Immature natural killer cell (primary cell): ENCODE results near the gene NT5C2. TPM values are rescaled to one million over a fixed set of nuclear protein-coding genes. Genes with fewer than 3 reads are reported as not detected.
"Not testable (repeated sequence)": the region's sequence is repeated elsewhere in the genome, so short reads cannot be mapped to it uniquely, and the experiment has no call there.

ENCODE experiments used
- DNase-seq, 3 donors: peaks; one replicate each; pipeline ENCODE4 v3.0.0; 2022; ENCODE audit warnings: mixed read lengths in 1 of 3
- H3K27ac Mint-ChIP-seq, 6 donors: one replicate each; pipeline ENCODE4 v1.8.0; 2020; ENCODE audit warnings: mixed read lengths in 6 of 6, mild to moderate bottlenecking in 5 of 6, inconsistent platforms in 4 of 6, moderate library complexity in 3 of 6
- H3K27me3 Mint-ChIP-seq, 3 donors: one replicate each; pipeline ENCODE4 v1.8.0; 2020 to 2021; ENCODE audit warnings: low read depth in 3 of 3, mild to moderate bottlenecking in 3 of 3, mixed read lengths in 3 of 3, moderate library complexity in 3 of 3, inconsistent platforms in 1 of 3
- H3K36me3 Mint-ChIP-seq, 3 donors: one replicate each; pipeline ENCODE4 v1.8.0; 2020; ENCODE audit warnings: mixed read lengths in 3 of 3, inconsistent platforms in 2 of 3, mild to moderate bottlenecking in 2 of 3
- H3K4me1 Mint-ChIP-seq, 2 donors: one replicate each; pipeline ENCODE4 v1.8.0; 2020; ENCODE audit warnings: inconsistent platforms in 2 of 2, mild to moderate bottlenecking in 2 of 2, mixed read lengths in 2 of 2, moderate library complexity in 1 of 2
- H3K4me3 Mint-ChIP-seq, 5 donors: one replicate each; pipeline ENCODE4 v1.8.0; 2020; ENCODE audit warnings: mild to moderate bottlenecking in 5 of 5, mixed read lengths in 5 of 5, inconsistent platforms in 3 of 5, moderate library complexity in 3 of 5
- H3K9me3 Mint-ChIP-seq, 6 donors: one replicate each; pipeline ENCODE4 v1.8.0; 2020; ENCODE audit warnings: mild to moderate bottlenecking in 6 of 6, mixed read lengths in 6 of 6, inconsistent platforms in 4 of 6, moderate library complexity in 3 of 6
- polyA plus RNA-seq, 3 donors: library from polyadenylated mRNA; unstranded; fragments of 300-500 nt; fragmentation: Illumina TruSeq; gene quantifications; one replicate each; pipeline ENCODE4 v1.2.3, GENCODE V29; 2021

NT5C2 gene
- polyA plus RNA-seq, 3 donors from 2014 or later = 86.2 to 116 (median 91.5) TPM

- not testable (repeated sequence) for H3K27ac Mint-ChIP-seq, H3K4me1 Mint-ChIP-seq, DNase-seq, H3K27me3 Mint-ChIP-seq, H3K4me3 Mint-ChIP-seq
- Mint-ChIP-seq H3K36me3 (peaks cover 0 to 11% (median 11%) of the 10 kb centered on the region in 3 donors), H3K9me3 (peaks cover 0 to 16% (median 8%) of the 10 kb centered on the region in 6 donors)
Observed at GRCh38 chr10:103210262-103210661, 17.2 kb upstream of the NT5C2 start.

GRCh38 chr10:103207643-103208042 lies 14.6 kb upstream of the NT5C2 start:
- H3K27me3 Mint-ChIP-seq, H3K27ac Mint-ChIP-seq, H3K4me1 Mint-ChIP-seq, H3K36me3 Mint-ChIP-seq, H3K4me3 Mint-ChIP-seq, DNase-seq: not testable (repeated sequence)
- peaks cover 0 to 10% (median 7%) of the 10 kb centered on the region in 6 donors for H3K9me3 Mint-ChIP-seq

- Mint-ChIP-seq H3K4me1 (no peaks in the 10 kb centered on the region), H3K4me3 (no peak overlapping the region), H3K27ac (no peak overlapping the region), H3K36me3 (peaks cover 0 to 3% (median 3%) of the 10 kb centered on the region in 3 donors), H3K27me3 (peaks cover 3 to 9% (median 4%) of the 10 kb centered on the region in 3 donors), H3K9me3 (peaks cover 0 to 7% (median 4%) of the 10 kb centered on the region in 6 donors)
- DNase-seq = no peak
Observed at GRCh38 chr10:103207141-103207540, 14.1 kb upstream of the NT5C2 start.

- H3K27me3 Mint-ChIP-seq, H3K36me3 Mint-ChIP-seq, H3K4me3 Mint-ChIP-seq, H3K4me1 Mint-ChIP-seq, H3K9me3 Mint-ChIP-seq, H3K27ac Mint-ChIP-seq, DNase-seq: not testable (repeated sequence)
Observed at GRCh38 chr10:103206715-103207114, 13.6 kb upstream of the NT5C2 start.

GRCh38 chr10:103205401-103205800 lies 12.3 kb upstream of the NT5C2 start:
- DNase-seq, H3K36me3 Mint-ChIP-seq, H3K27ac Mint-ChIP-seq, H3K4me3 Mint-ChIP-seq, H3K4me1 Mint-ChIP-seq, H3K27me3 Mint-ChIP-seq, H3K9me3 Mint-ChIP-seq: not testable (repeated sequence)

- Mint-ChIP-seq H3K27ac (no peak overlapping the region), H3K4me3 (no peak overlapping the region), H3K36me3 (no peaks in the 10 kb centered on the region), H3K4me1 (no peaks in the 10 kb centered on the region), H3K9me3 (no peaks in the 10 kb centered on the region), H3K27me3 (peaks cover 3 to 9% (median 4%) of the 10 kb centered on the region in 3 donors)
- no peak for DNase-seq
Observed at GRCh38 chr10:103204353-103205255, 11.5 kb upstream of the NT5C2 start.

GRCh38 chr10:103203466-103203865 lies 10.4 kb upstream of the NT5C2 start:
- H3K27ac Mint-ChIP-seq = no peak overlapping the region
- peaks cover 3 to 9% (median 4%) of the 10 kb centered on the region in 3 donors for H3K27me3 Mint-ChIP-seq
- DNase-seq = no peak
- no peaks in the 10 kb centered on the region for H3K36me3 Mint-ChIP-seq
- no peak overlapping the region for H3K4me3 Mint-ChIP-seq
- no peaks in the 10 kb centered on the region for H3K9me3 Mint-ChIP-seq
- H3K4me1 Mint-ChIP-seq = no peaks in the 10 kb centered on the region

GRCh38 chr10:103202319-103202718 lies 9.2 kb upstream of the NT5C2 start:
- Mint-ChIP-seq H3K36me3 (no peaks in the 10 kb centered on the region), H3K27me3 (peaks cover 4 to 9% (median 8%) of the 10 kb centered on the region in 3 donors), H3K27ac (no peak overlapping the region), H3K9me3 (no peaks in the 10 kb centered on the region), H3K4me1 (no peaks in the 10 kb centered on the region), H3K4me3 (no peak overlapping the region)
- no peak for DNase-seq

GRCh38 chr10:103199488-103199887 lies 6.4 kb upstream of the NT5C2 start:
- H3K4me3 Mint-ChIP-seq = no peak overlapping the region
- H3K36me3 Mint-ChIP-seq = no peaks in the 10 kb centered on the region
- peaks cover 0 to 4% (median 1%) of the 10 kb centered on the region in 3 donors for H3K27me3 Mint-ChIP-seq
- H3K9me3 Mint-ChIP-seq = no peaks in the 10 kb centered on the region
- no peaks in the 10 kb centered on the region for H3K4me1 Mint-ChIP-seq
- DNase-seq = no peak
- H3K27ac Mint-ChIP-seq = no peak overlapping the region

GRCh38 chr10:103198648-103199047 lies 5.6 kb upstream of the NT5C2 start:
- no peaks in the 10 kb centered on the region for H3K9me3 Mint-ChIP-seq
- peaks cover 4 to 7% of the 10 kb centered on the region in 2 donors for H3K4me1 Mint-ChIP-seq
- no peak overlapping the region for H3K27ac Mint-ChIP-seq
- DNase-seq = no peak
- H3K27me3 Mint-ChIP-seq = peaks cover 4 to 5% (median 4%) of the 10 kb centered on the region in 3 donors
- no peaks in the 10 kb centered on the region for H3K36me3 Mint-ChIP-seq
- H3K4me3 Mint-ChIP-seq = no peak overlapping the region

- peaks cover 4 to 10% (median 7%) of the 10 kb centered on the region in 3 donors for H3K27me3 Mint-ChIP-seq
- no peaks in the 10 kb centered on the region for H3K36me3 Mint-ChIP-seq
- H3K4me1 Mint-ChIP-seq = peaks cover 9 to 12% of the 10 kb centered on the region in 2 donors
- DNase-seq = no peak
- no peak overlapping the region for H3K4me3 Mint-ChIP-seq
- H3K9me3 Mint-ChIP-seq = no peaks in the 10 kb centered on the region
- H3K27ac Mint-ChIP-seq = peak overlapping the region in 2 of 6 donors; percentile 42 to 78
Observed at GRCh38 chr10:103197903-103198302, 4.8 kb upstream of the NT5C2 start.

GRCh38 chr10:103197174-103197573 lies 4.1 kb upstream of the NT5C2 start:
- Mint-ChIP-seq H3K4me3 (no peak overlapping the region), H3K9me3 (no peaks in the 10 kb centered on the region), H3K27ac (no peak overlapping the region), H3K36me3 (no peaks in the 10 kb centered on the region), H3K27me3 (peaks cover 9 to 16% (median 9%) of the 10 kb centered on the region in 3 donors), H3K4me1 (peaks cover 14 to 17% of the 10 kb centered on the region in 2 donors)
- DNase-seq = no peak

- H3K36me3 Mint-ChIP-seq = no peaks in the 10 kb centered on the region
- no peaks in the 10 kb centered on the region for H3K9me3 Mint-ChIP-seq
- H3K4me1 Mint-ChIP-seq = peaks cover 21 to 23% of the 10 kb centered on the region in 2 donors
- H3K27me3 Mint-ChIP-seq = peaks cover 9 to 21% (median 14%) of the 10 kb centered on the region in 3 donors
- H3K27ac Mint-ChIP-seq = peak overlapping the region in 1 of 6 donors; percentile 39
- no peak overlapping the region for H3K4me3 Mint-ChIP-seq
- DNase-seq = no peak
Observed at GRCh38 chr10:103196516-103196915, 3.4 kb upstream of the NT5C2 start.

GRCh38 chr10:103193820-103194529 lies 903 bp upstream of the NT5C2 start:
- Mint-ChIP-seq H3K4me1 (peaks cover 38 to 42% of the 10 kb centered on the region in 2 donors), H3K27me3 (peaks cover 9 to 21% (median 14%) of the 10 kb centered on the region in 3 donors), H3K4me3 (peak overlapping the region; percentile 87 to 99 (median 88)), H3K9me3 (no peaks in the 10 kb centered on the region), H3K36me3 (no peaks in the 10 kb centered on the region), H3K27ac (peak overlapping the region; percentile 82 to 99 (median 87))
- DNase-seq = no peak
